Mesenteric fat pad (tissue), 1 donor: ENCODE measurements around the gene SCARF2. TPM values are rescaled to one million over a fixed set of nuclear protein-coding genes. Genes with fewer than 3 reads are reported as not detected.
"Not testable (repeated sequence)": the region's sequence is repeated elsewhere in the genome, so short reads cannot be mapped to it uniquely, and the experiment has no call there.

Experiments
- DNase-seq: peaks from one replicate; pipeline ENCODE4 v3.0.0-alpha.2; 2020; ENCODE audit warnings: low spot score
- long read RNA-seq: library from polyadenylated mRNA; unstranded; transcript quantifications from one replicate; pipeline ENCODE4 v2.0.0, GENCODE V29; 2020
- total RNA-seq: library from RNA; stranded (reverse); fragmentation: NEBNext Ultra II Directional; extraction: Animal tissue kit (Norgen Biotek cat#: 25700); gene quantifications from one replicate; pipeline ENCODE4 v1.2.1, GENCODE V29; 2021
- donor health status: DM: yes; HTN: yes; CAD: no.

The SCARF2 gene, protein sequence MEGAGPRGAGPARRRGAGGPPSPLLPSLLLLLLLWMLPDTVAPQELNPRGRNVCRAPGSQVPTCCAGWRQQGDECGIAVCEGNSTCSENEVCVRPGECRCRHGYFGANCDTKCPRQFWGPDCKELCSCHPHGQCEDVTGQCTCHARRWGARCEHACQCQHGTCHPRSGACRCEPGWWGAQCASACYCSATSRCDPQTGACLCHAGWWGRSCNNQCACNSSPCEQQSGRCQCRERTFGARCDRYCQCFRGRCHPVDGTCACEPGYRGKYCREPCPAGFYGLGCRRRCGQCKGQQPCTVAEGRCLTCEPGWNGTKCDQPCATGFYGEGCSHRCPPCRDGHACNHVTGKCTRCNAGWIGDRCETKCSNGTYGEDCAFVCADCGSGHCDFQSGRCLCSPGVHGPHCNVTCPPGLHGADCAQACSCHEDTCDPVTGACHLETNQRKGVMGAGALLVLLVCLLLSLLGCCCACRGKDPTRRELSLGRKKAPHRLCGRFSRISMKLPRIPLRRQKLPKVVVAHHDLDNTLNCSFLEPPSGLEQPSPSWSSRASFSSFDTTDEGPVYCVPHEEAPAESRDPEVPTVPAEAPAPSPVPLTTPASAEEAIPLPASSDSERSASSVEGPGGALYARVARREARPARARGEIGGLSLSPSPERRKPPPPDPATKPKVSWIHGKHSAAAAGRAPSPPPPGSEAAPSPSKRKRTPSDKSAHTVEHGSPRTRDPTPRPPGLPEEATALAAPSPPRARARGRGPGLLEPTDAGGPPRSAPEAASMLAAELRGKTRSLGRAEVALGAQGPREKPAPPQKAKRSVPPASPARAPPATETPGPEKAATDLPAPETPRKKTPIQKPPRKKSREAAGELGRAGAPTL
- total RNA-seq, result 21.1 TPM
- long read RNA-seq, partial matches to known transcripts, result 2 of 2 reads
- long read RNA-seq, other reads (novel, unspliced or antisense), result 0 of 2 reads

DNA sequence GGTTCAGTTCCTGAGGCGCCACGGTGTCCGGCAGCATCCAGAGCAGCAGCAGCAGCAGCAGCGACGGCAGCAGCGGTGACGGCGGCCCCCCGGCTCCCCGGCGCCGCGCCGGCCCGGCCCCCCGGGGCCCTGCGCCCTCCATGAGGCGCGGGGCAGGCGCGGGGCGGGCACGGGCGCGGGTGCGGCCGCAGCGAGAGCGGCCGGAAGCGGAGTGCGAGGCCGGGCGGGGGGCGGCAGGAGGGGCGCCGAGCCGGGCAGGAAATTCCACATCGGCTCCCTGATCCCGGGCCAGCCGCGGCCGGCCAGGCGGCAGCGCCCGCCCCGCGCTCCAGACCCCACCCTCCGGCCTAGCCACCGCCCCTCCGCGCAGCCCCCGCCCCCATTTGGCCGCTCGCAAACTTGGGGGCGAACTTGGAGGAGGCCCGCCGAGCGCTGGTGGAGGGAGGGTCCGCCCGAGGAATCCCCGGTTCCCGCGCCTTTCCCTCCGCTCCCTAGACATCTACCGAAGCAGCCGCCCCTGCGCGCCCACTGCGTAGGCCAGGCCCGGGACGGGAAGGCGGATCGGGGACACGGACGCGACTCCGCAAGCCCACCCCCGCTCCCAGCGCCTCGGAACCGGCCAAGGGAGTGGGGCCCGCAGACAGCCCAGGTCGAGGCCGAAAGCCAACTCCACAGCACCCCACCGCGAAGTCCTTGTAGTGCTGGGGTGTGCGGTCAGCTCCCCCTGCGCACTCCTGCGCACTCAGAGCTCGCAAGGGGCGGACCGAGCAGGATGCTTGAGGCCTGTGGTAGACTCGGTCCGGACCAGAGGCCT lies at the start of gene SCARF2:
TSS of gene SCARF2 (minus strand) at position 213 of the 814 bp plus-strand sequence. CDS start at position 142, 71 bp downstream.
- DNase-seq, result peak; percentile 90

DNA sequence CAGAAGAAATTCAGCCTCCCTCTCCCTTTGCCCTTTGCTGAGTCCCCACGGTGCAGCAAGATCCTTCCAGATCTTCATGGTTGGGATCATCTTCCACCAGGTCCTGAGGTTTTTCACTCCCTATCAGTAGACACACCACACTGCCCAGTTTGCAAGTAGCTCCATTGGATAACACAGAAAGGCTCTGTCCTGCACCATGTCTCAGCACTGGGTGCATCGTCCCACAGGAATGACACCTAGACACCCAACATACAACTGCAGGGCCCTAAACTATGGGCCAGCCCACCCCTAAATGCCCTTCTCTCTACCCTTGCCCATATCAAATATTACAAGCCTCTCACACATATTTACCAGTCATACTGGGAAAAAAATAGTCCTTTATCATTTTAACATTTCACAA lies 48.6 kb upstream of the SCARF2 start:
- DNase-seq, result no peak

DNA sequence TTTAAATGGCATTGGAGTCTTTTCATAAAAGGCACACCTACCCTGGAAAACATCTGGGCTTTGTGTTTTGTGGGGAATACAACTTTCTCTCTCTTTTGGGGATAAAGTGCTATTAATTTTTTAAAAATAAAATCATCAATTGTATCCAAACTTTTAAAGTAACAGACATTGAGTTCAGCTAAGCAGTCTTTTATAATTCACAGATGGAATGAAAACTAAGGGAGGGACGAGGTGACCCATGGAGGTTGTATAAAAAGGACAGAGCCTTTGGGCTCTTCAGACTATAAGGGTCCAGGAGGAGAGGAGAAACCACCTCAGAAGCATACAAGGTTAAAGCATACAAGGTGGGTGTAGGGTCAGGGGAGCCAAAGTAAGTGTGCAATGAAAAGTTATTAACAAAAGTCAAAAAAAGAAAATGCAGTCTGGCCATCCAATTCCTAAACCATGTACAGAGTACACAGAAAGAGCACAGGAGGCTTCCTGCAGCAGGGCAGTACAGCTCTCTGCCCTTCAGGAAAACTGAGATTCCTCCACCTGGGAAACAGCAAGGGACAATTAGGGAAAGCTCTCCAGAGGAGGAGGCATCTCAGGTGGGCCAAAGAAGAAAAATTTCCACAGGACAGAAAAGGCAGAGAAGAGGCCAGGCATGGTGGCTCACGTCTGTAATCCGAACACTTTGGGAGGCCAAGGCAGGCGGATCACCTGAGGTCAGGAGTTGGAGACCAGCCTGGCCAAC lies 47.5 kb upstream of the SCARF2 start:
- no peak for DNase-seq

DNA sequence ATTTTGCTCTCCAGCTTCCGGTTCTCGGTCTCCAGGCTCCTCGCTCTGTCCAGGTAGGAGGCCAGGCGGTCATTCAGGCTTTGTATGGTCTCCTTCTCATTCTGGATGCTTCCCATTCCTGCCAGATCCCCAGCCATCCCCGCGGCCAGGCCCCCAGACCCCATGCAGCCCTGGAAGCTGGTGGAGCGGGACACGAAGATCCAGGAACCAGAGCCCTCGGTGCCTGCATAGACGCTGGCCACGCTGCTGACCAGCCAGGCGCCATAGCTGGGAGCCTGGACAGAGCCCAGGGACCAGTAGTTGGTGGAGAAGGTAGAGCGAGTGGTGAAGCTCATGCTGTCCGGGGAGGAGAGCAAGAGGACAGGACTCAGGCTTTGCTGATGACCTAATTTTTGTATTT lies 46.1 kb upstream of the SCARF2 start:
- no peak for DNase-seq

DNA sequence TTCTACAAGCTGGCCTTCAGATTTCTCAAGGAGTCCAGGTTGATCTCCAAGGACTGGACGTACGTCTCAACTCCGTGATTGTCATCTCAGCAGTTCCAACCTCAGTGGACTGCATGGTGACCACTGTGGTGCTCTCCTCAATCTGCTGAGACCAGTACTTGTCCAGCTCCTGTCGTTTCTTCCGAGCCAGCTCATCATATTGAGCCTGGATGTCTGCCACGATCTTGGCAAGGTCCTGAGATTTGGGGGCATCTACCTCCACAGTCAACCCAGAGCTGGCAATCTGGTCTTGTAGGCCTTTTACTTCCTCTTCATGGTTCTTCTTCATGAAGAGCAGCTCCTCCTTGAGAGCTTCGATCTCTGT lies 45.5 kb upstream of the SCARF2 start:
- DNase-seq, result not testable (repeated sequence)

DNA sequence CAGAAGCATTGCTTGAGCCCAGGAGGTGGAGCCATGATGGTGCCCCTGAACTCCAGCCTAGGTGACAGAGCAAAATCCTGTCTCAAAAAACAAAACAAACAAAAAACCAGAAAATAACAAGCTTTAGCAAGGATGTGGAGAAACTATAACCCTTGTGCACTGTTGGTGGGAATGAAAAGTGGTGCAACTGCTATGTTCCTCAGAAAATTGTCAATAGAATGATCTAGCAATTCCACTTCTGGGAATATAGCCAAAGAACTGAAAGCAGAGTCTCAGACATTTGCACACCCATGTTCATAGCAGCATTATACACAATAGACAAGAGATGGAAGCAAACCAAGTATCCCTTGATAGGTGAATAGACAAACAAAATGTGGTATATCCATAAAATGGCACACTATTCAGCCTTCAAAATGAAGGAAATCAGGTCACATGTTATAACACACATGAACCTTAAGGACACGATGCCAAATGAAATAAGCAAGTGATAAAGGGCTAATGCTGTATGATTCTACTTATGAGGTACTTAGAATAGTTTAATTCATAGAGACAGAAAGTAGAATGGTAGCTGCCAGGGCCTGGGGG lies 42.1 kb upstream of the SCARF2 start:
- no peak for DNase-seq

DNA sequence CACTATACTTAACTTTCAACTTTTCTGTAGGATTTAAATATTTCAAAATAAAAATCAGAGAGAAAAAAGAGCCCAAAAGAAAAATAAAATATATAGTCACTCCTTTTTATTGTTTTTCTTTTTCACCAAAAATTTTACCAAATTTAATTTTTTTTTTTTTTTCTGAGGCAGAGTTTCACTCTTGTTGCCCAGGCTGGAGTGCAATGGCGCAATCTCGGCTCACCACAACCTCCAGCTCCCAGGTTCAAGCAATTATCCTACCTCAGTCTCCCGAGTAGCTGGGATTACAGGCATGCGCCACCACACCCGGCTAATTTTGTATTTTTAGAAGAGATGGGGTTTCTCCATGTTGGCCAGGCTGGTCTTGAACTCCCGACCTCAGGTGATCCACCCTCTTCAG lies 40.4 kb upstream of the SCARF2 start:
- DNase-seq, result not testable (repeated sequence)

DNA sequence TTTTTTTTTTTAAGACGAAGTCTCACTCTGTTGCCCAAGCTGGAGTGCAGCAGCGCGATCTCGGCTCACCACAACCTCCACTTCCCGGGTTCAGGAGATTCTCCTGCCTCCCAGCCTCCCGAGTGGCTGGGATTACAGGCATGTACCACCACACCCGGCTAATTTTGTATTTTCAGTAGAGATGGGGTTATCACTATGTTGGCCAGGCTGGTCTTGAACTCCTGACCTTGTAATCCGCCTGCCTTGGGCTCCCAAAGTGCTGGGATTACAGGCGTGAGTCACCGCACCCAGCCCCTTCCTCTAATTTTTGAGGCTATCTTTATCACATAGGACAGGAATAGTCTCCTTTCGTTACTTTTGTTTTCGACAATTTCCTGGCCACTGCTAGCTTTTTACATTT lies 37.9 kb upstream of the SCARF2 start:
- not testable (repeated sequence) for DNase-seq

DNA sequence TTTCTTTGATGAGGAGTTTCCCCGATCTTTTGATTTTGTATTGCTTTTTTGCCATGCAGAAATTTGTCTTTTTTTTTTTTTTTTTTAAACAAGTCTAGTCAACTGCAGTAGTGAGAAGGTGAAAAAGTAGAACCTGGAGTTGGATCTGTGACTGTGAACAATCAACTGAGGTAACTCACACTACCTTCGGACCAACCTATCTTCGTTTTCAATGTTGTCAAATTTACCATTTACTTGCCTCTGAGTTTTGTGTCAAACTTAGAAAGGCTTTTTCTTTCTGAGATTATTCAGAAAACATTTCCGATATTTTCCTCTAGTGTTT lies 37.5 kb upstream of the SCARF2 start:
- no peak for DNase-seq

DNA sequence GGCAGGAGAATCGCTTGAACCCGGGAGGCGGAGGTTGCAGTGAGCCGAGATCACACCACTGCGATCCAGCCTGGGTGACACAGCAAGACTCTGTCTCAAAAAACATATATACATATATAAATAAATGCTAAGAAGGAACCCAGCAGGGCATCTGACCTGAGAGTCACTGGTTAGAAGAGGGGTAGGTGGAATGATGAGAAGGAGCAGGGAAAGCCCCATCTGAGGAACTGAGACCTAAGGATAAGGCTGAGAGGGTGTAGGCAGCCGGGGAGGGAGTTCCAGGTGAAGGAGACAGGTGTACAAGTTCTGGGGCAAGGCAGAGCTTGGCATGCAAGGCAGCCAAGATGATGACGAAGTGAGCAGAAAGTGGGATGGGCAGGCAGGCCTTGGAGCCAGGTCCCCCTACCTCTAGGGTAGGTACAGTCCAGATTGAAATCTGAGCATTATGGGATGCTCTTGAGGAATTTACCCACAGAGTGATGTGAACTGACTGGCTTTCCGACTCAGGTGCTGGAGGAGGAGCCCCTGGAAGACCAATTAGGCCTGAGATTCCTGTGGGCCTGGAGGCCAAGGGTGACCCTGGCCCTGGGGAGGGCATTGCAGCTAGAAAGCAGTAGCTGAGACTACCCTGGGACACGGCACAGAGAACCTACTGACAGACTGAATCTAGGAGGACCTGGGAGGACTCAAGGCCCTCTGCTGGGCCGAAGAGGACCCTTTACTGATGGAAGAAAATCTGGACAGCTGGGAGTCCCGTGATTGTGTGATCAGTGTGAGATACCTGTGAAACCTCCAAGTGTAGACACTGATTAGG lies 35.2 kb upstream of the SCARF2 start:
- no peak for DNase-seq

DNA sequence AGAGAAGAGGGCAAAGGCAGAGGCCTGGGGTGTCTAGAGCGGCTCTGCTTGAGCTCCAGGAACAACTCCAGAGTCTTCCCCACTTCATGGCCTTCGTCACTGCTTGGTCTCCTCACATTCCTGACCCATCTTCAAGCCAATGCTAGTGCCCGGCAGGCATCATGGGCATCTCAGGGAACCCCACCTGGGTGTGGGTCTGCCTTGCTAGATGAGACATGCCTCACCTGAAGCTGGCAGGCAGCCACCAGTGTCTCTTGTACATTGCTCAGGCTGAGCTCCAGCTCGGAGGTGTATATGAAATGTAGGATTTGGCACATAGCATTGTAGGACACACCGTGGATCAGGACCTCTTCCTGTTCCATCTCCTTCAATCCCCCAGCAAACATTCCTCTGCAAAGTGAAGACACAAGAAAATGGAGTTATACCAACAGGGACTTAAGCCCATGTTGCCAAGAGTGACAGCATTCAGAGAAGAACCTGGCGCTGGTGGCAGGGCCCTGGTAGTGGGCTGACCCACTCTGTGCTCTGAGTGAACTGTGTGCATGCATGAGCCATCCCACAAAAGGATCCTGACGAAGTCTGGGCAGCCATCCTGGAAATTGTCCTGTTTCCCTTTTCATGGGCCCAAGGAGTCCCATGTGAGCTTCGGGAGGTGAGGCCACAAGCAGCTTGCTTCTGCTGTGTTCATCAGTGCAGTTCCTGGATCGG lies 33.7 kb upstream of the SCARF2 start:
- DNase-seq, result no peak

DNA sequence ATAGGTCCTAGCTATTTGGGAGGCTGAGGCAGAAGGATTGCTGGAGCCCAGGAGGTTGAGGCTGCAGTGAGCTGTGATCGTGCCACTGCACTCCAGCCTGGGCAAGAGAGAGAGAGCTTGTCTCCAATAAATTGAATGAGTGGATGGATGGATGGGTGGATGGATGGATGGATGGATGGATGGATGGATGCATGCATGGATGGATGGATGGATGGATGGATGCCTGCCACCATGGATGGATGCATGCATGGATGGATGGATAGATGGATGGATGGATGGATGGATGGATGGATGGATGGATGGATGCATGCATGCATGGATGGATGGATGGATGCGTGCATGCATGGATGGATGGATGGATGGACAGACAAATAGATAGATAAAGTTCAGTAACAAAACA lies 32.9 kb upstream of the SCARF2 start:
- not testable (repeated sequence) for DNase-seq

DNA sequence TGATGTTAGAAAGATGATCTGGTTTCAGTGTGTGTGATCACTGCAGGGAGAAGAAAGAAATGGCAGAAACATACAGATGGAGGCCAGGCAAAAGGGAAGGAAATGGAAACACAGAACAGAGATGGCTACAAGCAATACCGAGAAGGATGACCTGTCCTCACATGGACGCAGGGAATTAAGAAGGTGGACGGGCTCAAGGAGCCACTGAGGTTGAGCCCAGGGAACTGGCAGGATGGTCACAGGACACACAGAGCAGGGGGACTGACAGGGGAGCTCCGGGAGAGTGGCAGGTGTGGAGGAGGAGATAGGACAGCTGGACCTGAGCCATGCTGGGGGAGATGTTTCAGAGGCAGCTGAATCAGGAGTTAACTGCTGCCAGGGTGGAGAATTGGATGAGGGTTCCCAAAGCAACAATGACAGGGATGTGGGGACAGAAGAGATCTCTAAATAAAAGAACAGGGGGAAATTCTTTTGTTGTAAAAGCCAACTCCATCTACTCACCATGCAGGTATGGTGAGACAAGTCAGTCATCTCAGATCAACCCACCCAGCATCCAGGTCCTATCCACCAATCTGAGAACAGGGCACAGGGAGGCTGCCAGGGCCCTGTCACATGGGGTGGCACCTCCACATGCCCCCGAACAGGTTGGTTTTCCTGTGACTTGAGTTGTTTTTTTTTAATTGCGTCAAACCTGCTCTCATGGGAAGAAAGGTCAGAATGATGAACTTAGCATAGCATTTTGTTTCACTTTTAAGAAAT lies 31.7 kb upstream of the SCARF2 start:
- no peak for DNase-seq

DNA sequence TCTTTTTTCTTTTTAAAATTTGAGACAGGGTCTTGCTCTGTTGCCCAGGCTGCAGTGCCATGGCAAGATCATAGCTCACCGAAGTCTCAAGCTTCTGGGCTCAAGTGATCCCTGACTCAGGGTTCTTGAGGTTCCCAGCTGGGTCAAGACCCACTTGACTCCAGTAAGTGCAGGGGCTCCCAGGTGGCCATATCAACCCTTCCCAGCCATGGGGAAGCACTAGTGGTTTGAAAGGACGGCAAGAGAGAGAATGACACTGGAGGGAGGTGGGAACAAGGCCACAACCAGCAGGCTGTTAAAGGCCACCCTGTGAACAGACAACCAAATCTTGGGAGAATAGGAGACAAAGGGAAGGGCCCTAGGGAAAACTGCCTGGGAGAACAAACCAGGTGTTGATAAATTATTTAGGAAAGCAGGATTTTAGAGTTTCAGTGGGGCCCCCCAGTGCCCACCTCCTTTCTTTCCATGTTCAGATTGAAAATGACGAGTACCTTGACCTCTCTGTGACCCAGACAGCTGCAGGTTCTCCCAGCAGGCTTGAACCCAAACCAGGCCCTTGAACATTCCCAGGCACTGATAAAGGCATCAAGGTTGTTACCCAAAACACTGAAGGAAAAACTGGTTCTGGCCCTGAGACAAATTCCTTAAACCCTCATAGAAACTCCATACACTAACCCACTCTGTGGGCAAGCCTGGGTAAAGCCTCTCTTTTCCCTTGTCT lies 29.2 kb upstream of the SCARF2 start:
- DNase-seq, result no peak

DNA sequence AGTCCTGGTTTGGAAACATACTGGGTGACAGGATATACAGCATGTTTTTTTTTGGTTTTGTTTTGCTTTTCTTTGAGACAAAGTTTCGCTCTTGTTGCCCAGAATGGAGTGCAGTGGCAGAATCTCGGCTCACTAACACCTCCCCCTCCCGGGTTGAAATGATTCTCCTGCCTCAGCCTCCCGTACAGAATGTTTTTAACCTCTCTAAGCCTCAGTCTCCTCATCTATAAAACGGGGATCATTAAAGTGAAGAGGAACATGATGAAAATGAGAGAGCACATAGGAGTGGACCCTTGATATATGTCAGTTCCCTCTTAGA lies 28.1 kb upstream of the SCARF2 start:
- DNase-seq, result no peak

DNA sequence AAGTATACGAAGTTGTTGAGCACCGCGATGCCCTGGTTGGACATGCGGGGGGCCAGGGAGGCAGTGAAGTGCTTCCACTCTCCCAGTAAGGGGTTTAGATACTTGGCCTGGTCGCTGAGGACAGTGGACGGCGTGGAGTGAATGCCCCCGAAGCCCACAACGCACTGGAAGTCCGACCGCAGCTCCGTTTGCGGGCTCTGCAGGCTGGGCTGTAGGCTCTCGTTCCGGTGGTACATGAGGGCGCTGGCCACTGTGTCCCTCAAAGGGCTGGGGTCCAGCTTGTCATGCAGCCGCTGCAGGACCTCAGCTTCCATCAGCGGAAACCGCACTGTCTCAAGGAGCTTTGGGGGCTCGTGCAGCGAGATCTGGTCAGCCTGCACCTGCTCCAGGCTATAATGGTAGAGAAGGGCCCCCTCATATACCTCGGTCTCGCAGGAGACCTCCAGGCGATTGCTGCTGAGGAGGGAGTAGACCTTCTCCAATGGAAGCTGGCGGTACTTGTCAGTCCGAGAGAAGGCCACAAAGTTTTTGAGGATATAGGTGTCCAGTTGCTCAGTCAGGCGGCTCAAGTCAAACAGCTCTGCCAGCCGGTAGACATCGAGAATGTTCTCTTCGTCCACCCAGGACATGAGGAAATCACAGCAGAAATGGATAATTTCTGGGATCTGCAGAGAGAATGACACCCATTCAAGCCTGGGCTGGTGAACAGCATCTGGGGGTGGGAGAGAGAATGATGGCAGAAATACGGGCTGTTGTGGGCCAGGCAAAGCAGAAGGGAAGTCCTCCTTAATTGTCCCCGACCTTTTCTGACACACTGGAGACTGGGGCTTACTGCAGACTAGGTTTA lies 27.5 kb upstream of the SCARF2 start:
- no peak for DNase-seq
